GM19438 (cell line): Measurements from ENCODE around the gene DOCK10.
A peak's percentile ranks its signal among the peaks of the same experiment; 100 is the strongest.

Experiments used
- ATAC-seq: cut with Tn5 transposase; IDR thresholded peaks from one replicate; pipeline ENCODE4 v1.9.1; 2021; ENCODE audit warnings: low read depth; ENCODE audit not compliant: unreplicated experiment

Gene DOCK10

DNA sequence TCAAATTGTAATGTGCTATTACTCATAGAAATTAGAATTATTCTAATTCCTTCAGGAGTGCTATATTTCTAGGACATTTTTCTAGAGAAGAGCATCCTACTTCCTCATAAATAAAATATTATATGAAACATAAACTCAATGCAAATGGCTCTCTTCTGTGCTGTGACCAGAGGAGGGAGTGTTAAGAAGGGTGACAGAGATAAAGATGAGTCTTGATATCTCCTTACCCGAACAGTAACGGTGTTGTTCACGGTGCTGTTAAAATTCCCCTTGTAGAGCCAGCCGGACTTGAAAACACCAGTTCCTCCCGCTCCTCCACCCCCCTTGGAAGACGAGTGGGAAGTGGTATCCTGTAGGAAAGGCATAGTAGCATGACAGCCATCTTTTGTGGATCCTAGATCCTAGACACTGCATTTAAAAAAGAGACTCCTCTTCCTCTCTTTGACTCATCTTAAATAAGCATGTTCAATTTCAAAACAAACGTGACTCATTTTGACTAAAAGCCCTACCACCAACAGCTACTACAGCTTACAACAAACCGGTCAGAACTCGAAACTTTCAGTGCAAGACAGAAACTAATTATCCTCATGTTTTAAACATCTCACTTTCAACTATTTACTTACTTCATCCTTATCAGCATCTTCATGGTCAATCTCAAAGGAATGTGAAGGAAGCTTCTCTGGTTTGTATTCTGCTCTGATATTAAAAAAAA lies 156.3 kb downstream of the DOCK10 start:
- ATAC-seq = peak; percentile 65

DNA sequence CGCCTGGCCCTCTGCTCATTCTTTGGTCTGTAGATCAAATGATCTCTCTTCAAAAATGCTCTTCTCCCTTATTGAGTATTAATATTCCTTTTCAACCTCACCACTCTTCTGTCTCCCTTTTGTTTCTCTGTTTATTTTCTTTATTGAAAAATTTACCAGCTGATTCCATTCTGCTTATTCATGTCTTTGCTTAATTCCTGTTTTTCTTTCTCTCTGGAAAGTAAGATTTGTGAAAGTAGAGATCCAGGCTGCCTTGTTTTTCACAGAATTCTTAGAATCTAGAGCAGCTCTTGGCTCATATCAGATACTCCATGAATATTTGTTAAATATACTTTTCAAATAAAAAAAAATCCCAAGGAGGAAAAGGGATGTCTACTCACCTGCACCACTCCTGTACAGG lies 157.0 kb downstream of the DOCK10 start:
- no peak for ATAC-seq

DNA sequence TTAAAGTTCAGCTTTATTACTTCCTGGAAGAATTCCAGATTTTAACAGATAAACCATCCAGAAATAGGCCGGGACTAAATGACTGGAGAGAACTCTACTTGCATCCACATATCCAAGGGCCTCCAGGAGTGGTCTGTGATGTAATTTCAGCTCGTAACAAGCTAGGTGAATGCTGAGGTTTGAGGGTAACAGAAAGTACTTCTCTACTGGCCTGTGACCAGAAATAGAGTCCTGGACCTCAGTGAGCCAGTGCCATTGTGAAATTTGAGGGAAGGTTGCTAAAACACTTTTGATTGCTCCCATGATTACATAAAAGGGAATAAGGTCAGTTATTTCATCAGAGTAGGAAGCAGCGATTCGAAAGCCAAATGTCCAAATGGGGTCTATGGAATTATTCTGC lies 158.1 kb downstream of the DOCK10 start:
- ATAC-seq = no peak

- ATAC-seq = no peak
Observed at GRCh38 chr2:224883700-224884099, 158.6 kb downstream of the DOCK10 start.

DNA sequence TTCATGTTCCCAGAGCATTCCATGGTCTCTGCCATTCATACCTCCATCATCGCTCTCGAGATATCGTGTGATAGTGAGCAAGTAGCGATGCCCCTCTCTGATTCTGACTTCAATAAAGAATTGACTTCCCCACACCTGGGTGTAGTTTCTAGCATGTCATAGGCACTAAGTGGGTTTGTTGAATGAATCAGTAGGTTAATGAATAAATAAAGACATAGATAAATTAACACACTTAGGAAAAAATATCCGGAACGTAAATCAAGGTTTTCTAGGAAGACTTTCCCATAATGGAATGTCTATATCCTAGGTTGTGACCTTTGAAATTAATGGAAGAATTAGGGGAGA lies 159.1 kb downstream of the DOCK10 start:
- no peak for ATAC-seq

- ATAC-seq = no peak
Observed at GRCh38 chr2:224882291-224883171, 159.7 kb downstream of the DOCK10 start.

- ATAC-seq = no peak
Observed at GRCh38 chr2:224881846-224882245, 160.4 kb downstream of the DOCK10 start.

DNA sequence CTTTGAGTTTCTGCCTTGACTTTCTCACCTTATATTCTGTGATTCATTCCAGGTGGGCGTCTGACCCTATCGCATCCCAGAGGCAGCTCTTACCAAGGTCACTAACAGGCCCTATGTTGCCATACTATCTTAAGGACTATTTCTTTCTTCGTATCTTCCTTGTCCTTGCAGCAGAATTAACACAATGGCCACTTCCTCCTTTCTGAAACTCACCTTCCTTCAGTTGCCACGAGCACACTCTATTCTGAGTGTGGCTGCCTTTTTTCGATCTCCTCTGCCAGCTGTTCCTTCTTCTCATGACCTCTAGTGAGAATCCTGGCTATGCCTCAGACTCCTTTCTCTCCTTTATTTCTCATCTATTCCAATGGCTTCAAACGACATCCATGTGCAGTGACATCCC lies 165.7 kb downstream of the DOCK10 start:
- ATAC-seq = no peak

DNA sequence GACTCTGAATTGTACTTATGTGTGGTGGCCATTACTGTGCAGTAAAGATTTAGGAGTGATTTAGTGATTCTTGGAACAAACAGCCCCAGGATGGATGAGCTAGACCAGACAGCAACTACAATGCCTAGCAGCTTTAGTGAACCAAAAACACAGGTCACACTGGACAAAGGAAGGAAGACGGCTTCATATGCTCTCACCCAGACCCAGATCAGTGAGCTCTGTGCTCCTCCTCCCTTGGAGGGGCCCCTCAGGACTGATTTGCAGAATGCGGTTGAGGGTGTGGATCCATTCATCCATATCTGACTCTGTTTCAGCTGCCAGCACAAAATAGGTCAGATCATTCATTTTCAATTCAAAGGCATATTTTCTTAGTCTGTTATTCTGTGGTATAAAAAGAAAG lies 166.4 kb downstream of the DOCK10 start:
- ATAC-seq = no peak

DNA sequence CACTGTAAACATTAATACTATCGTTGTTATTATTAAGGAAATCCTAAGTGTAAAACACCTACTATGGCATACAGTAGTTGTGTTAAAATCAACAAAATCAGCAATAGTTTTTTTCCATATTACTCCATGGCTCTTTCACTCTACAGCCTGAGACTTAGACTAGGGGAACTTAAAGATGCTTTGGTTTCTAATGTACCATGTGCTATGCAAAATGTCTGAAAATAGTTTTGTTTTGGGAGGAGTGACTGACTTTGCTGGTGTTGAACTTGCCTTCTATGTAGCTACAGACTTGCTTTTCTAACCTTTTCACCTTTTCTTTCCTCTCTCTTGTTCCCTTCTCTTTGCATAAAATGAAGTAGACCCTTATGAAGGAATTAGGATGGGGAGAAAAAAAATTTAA lies 167.1 kb downstream of the DOCK10 start:
- no peak for ATAC-seq

GRCh38 chr2:224871813-224872212 lies 170.5 kb downstream of the DOCK10 start:
- no peak for ATAC-seq

- ATAC-seq = no peak
Observed at GRCh38 chr2:224870341-224870740, 171.9 kb downstream of the DOCK10 start.

GRCh38 chr2:224869601-224870233 lies 172.6 kb downstream of the DOCK10 start:
- no peak for ATAC-seq

- ATAC-seq = no peak
Observed at GRCh38 chr2:224865016-224865415, 177.3 kb downstream of the DOCK10 start.

GRCh38 chr2:224861266-224861665 lies 181.0 kb downstream of the DOCK10 start:
- no peak for ATAC-seq

DNA sequence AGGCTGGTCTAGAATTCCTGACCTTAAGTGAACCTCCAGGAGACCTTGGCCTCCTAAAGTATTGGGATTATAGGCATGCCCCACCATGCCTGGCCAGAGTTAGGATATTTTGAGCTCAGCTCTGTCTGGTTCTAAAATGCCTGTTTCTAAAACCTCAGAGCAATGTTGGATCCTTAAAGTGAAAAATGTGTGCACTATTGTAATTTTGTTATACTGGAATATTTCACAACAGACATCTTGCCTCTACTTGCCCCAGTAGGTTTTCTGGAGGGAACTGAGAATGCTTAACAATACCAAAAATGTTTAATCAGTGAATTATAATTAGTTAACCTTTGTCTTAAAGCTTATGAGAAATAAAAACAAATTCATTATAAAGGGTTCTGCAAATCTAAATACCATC lies 181.5 kb downstream of the DOCK10 start:
- no peak for ATAC-seq

- ATAC-seq = no peak
Observed at GRCh38 chr2:224851811-224852210, 190.5 kb downstream of the DOCK10 start.

DNA sequence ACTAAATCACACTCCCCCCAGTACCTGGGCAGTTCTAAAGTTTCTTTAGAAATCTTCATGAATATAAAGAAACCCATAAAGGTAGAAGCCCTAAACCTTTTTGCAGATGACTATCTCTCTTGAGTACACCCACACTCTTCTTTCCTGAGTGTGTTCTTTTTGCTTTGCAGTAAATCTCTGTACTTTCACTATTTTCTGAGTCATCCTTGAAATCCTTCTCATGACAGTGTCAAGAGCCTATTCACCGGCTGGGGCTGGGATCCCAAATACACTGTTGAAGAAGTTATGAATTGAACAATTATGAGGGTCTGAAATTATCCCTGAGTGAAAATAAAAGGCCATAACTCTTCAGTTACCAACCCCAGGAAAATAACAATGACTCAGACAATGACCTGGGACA lies 192.2 kb downstream of the DOCK10 start:
- ATAC-seq = no peak

DNA sequence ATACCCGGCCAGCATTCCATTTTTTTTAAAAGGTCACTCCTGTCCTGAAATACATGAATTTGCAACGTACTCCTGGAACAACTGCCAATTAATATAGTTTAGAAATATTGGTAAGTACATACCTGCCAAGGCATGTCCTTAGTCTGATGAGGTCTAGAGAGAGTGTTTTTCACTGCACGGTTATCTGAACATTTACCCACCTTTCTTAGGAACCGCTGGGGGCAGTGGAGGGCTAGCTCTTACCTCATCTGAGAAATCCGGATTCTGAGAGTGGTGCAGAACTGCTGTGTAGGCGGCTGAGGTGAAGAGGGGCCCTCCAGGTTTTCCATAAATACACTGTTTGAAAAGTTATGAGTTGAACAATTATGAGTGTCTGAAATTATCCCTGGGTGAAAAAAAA lies 193.0 kb downstream of the DOCK10 start:
- no peak for ATAC-seq

DNA sequence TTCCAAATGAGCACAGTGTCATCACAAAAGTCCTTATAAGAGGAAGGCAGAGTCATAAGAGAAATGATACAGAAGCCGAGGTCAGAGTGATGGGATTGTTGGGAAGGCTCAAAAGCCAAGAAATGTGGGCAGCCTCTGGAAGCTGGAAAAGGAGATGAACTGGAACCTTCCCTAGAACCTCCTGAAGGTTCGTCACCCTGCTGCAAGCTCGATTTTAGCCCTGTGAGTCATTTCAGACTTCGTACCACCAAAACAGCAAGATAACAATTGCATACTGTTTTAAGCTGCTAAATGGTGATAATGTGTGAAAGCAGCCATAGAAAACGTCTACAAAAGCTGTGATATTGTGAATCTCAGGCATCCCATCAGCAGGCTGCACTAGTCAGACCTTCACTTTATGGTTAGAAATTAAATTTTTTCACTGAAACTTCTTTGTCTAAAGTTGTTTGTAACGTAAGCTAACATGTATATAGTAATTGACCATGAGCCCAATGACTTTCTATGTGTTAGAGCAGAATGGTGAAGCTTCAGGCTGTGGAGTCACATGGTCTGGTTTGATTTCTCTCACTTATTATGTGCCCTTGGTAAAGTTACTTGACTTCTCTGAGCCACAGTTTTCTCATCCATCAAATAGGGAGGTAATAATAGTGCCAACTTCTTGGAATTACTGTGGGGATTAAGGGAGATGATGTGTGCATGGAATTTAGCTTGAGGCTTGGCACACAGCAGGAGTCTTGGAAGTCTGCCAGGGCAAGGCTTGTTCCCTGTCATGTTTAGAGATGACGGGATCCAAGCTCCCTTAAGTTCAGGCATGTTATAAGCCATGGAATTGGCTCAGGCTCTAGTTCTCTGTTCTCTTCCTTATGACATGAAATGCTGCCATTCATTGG lies 194.1 kb downstream of the DOCK10 start:
- ATAC-seq = no peak

- ATAC-seq = no peak
Observed at GRCh38 chr2:224847381-224847780, 194.9 kb downstream of the DOCK10 start.
